HepG2 (cell line): Measurements from ENCODE around the gene TCAP. TPM values are rescaled to one million over a fixed set of nuclear protein-coding genes. Genes with fewer than 3 reads are reported as not detected.

Experiments
- ARNT ChIP-seq: fragments of 450-650 bp; IDR thresholded peaks from 2 replicates; pipeline ENCODE4 v1.6.1; 2017
- HNRNPL ChIP-seq: fragments of 200-400 bp; formaldehyde crosslinking; IDR thresholded peaks from 2 replicates; pipeline ENCODE4 v1.6.1; 2017; ENCODE audit warnings: mild to moderate bottlenecking, low read depth, low read length
- HOXD1 ChIP-seq: sonication (generic); formaldehyde crosslinking; IDR thresholded peaks from 2 replicates; pipeline ENCODE4 v1.5.0; 2020; ENCODE audit warnings: missing genetic modification reagents
- IKZF1 ChIP-seq: fragments of 450-650 bp; IDR thresholded peaks from 2 replicates; pipeline ENCODE4 v1.7.1; 2016
- MAFF ChIP-seq: IDR thresholded peaks from 2 replicates; pipeline ENCODE4 v1.6.1; 2011; ENCODE audit warnings: low read depth, low read length, improper control_type of control experiment
- MXD4 ChIP-seq: IDR thresholded peaks from 2 replicates; pipeline ENCODE4 v1.6.1; 2016; ENCODE audit warnings: mild to moderate bottlenecking, missing biosample characterization, missing genetic modification reagents
- PAF1 ChIP-seq: IDR thresholded peaks from 2 replicates; pipeline ENCODE4 v1.6.1; 2016; ENCODE audit warnings: missing genetic modification reagents, missing compliant biosample characterization
- RCOR2 ChIP-seq: IDR thresholded peaks from 2 replicates; pipeline ENCODE4 v1.6.1; 2016; ENCODE audit warnings: missing biosample characterization, missing genetic modification reagents
- SNAI1 ChIP-seq: sonication (generic); formaldehyde crosslinking; IDR thresholded peaks from 2 replicates; pipeline ENCODE4 v1.5.0; 2020; ENCODE audit warnings: mild to moderate bottlenecking, missing genetic modification reagents, borderline replicate concordance
- THAP8 ChIP-seq: sonication (generic); formaldehyde crosslinking; IDR thresholded peaks from 2 replicates; pipeline ENCODE4 v1.5.1; 2020; ENCODE audit warnings: missing genetic modification reagents, mild to moderate bottlenecking, borderline replicate concordance
- TSC22D2 ChIP-seq: sonication (generic); formaldehyde crosslinking; IDR thresholded peaks from 2 replicates; pipeline ENCODE4 v1.5.1; 2020; ENCODE audit warnings: missing genetic modification reagents, mild to moderate bottlenecking, borderline replicate concordance
- ZFP37 ChIP-seq: sonication (generic); formaldehyde crosslinking; IDR thresholded peaks from 2 replicates; pipeline ENCODE4 v1.4.0; 2020; ENCODE audit warnings: missing genetic modification reagents, borderline replicate concordance
- ZFX ChIP-seq: sonication (generic); formaldehyde crosslinking; IDR thresholded peaks from 2 replicates; pipeline ENCODE4 v1.4.0; 2020; ENCODE audit warnings: mild to moderate bottlenecking, low read depth, missing genetic modification reagents, moderate library complexity
- ZFY ChIP-seq: sonication (generic); formaldehyde crosslinking; IDR thresholded peaks from 2 replicates; pipeline ENCODE4 v1.4.0; 2020; ENCODE audit warnings: missing genetic modification reagents
- ZNF432 ChIP-seq: sonication (generic); formaldehyde crosslinking; IDR thresholded peaks from 2 replicates; pipeline ENCODE4 v1.5.0; 2020; ENCODE audit warnings: missing genetic modification reagents, mild to moderate bottlenecking, borderline replicate concordance
- ZNF569 ChIP-seq: sonication (generic); formaldehyde crosslinking; IDR thresholded peaks from 2 replicates; pipeline ENCODE4 v1.5.0; 2020; ENCODE audit warnings: mild to moderate bottlenecking, missing genetic modification reagents, moderate library complexity, borderline replicate concordance
- ZNF703 ChIP-seq: sonication (generic); formaldehyde crosslinking; IDR thresholded peaks from 2 replicates; pipeline ENCODE4 v1.5.1; 2020; ENCODE audit warnings: missing genetic modification reagents, mild to moderate bottlenecking, moderate library complexity, borderline replicate concordance
- ZNF776 ChIP-seq: sonication (generic); formaldehyde crosslinking; IDR thresholded peaks from 2 replicates; pipeline ENCODE4 v1.4.0; 2020; ENCODE audit warnings: mild to moderate bottlenecking, missing genetic modification reagents
- ZNF800 ChIP-seq: sonication (generic); formaldehyde crosslinking; IDR thresholded peaks from 2 replicates; pipeline ENCODE4 v1.4.0; 2020; ENCODE audit warnings: missing genetic modification reagents
- polyA plus RNA-seq, 8 experiments: library from polyadenylated mRNA; depleted of rRNA in 3 of 8; stranded (reverse) in 7 of 8; unstranded in 1 of 8; fragments of >200 nt; fragmentation: Illumina TruSeq in 4 of 8; extraction: Trizol in 4 of 8; gene quantifications; 2 replicates each; pipeline versions ENCODE4 v1.2.1 to v1.2.3, GENCODE V29; 2011 to 2016; ENCODE audit warnings: low read depth in 4 of 8, missing spikeins in 1 of 8, mixed read lengths in 1 of 8; ENCODE audit not compliant: insufficient read depth in 1 of 8
- total RNA-seq, 5 experiments: library from RNA; depleted of rRNA; stranded (reverse); fragments of >200 nt; fragmentation: Illumina TruSeq; extraction: Trizol; gene quantifications; 2 replicates each; pipeline ENCODE4 v1.2.3, GENCODE V29; 2016; ENCODE audit warnings: low read depth in 1 of 5
- TF ChIP-seq, protein P1 (sequence below): sonication (generic); formaldehyde crosslinking; IDR thresholded peaks from 2 replicates; pipeline ENCODE4 v1.5.1; 2020; ENCODE audit warnings: mild to moderate bottlenecking, missing genetic modification reagents, moderate library complexity
- TF ChIP-seq, protein P2 (sequence below): sonication (generic); formaldehyde crosslinking; IDR thresholded peaks from 2 replicates; pipeline ENCODE4 v1.9.0; 2022; ENCODE audit warnings: low read depth, missing genetic modification reagents

The TCAP gene
- total and polyA plus RNA-seq, 2 of the 13 experiments (the other 11 are each of a cell fraction or from before 2014, with no cell fraction given) = 0.24 to 0.65 TPM

DNA sequence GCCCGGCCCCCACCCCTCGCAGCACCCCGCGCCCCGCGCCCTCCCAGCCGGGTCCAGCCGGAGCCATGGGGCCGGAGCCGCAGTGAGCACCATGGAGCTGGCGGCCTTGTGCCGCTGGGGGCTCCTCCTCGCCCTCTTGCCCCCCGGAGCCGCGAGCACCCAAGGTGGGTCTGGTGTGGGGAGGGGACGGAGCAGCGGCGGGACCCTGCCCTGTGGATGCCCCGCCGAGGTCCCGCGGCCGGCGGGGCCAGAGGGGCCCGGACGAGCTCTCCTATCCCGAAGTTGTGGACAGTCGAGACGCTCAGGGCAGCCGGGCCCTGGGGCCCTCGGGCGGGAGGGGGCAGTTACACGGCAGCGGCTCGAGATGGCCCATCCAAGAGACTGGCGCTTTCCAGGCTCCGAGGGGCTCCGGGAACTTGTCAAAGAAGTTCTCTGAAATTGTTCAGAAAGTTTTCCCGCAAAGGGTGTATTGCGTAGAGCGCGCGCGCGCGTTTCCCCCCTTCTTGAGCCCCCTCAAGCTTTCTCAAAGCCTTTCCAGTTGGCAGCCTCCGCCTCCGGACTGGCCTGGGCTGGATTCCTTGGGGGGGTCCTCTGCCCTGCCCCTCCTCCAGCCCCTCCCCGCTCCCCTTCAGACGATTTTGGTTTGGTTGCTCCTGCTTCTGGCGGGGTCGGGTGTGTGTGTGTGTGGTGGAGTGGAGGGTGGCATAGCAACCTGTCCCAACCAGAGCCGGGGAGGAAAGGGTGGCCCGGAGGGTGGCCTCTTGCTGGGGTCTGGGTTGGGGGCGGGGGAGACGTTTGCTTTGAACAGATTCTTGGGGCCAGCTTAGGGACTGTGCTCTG, 35.2 kb downstream of the TCAP start (continued):
- TF ChIP-seq THAP8 (CRISPR knock-in tag) = no peak
- no peak for TF ChIP-seq IKZF1
- 0 out of 2 replicates have a peak, but pooled peaks have one; percentile 41 for TF ChIP-seq HNRNPL
- no peak for TF ChIP-seq ZFP37 (CRISPR knock-in tag)
- TF ChIP-seq ZNF776 (CRISPR knock-in tag) = 0 out of 2 replicates have a peak, but pooled peaks have one; percentile 59
- TF ChIP-seq ZFX (CRISPR knock-in tag) = peak; percentile 68
- TF ChIP-seq ZNF703 (CRISPR knock-in tag) = no peak
- 0 out of 2 replicates have a peak, but pooled peaks have one; percentile 43 for TF ChIP-seq ZNF569 (CRISPR knock-in tag)
- 0 out of 2 replicates have a peak, but pooled peaks have one; percentile 47 for TF ChIP-seq ZNF800
- TF ChIP-seq HOXD1 = peak; percentile 69; the same call in 1 of the 2 replicates
- TF ChIP-seq PAF1 (CRISPR knock-in tag) = no peak
- no peak for TF ChIP-seq ZNF432 (CRISPR knock-in tag)
- TF ChIP-seq MAFF = no peak
- TF ChIP-seq ZFY = peak; percentile 67
- TF ChIP-seq, protein P1, sequence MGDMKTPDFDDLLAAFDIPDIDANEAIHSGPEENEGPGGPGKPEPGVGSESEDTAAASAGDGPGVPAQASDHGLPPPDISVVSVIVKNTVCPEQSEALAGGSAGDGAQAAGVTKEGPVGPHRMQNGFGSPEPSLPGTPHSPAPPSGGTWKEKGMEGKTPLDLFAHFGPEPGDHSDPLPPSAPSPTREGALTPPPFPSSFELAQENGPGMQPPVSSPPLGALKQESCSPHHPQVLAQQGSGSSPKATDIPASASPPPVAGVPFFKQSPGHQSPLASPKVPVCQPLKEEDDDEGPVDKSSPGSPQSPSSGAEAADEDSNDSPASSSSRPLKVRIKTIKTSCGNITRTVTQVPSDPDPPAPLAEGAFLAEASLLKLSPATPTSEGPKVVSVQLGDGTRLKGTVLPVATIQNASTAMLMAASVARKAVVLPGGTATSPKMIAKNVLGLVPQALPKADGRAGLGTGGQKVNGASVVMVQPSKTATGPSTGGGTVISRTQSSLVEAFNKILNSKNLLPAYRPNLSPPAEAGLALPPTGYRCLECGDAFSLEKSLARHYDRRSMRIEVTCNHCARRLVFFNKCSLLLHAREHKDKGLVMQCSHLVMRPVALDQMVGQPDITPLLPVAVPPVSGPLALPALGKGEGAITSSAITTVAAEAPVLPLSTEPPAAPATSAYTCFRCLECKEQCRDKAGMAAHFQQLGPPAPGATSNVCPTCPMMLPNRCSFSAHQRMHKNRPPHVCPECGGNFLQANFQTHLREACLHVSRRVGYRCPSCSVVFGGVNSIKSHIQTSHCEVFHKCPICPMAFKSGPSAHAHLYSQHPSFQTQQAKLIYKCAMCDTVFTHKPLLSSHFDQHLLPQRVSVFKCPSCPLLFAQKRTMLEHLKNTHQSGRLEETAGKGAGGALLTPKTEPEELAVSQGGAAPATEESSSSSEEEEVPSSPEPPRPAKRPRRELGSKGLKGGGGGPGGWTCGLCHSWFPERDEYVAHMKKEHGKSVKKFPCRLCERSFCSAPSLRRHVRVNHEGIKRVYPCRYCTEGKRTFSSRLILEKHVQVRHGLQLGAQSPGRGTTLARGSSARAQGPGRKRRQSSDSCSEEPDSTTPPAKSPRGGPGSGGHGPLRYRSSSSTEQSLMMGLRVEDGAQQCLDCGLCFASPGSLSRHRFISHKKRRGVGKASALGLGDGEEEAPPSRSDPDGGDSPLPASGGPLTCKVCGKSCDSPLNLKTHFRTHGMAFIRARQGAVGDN (CRISPR knock-in tag) = peak; percentile 72; the same call in 1 of the 2 replicates
- no peak for TF ChIP-seq SNAI1 (CRISPR knock-in tag)
- TF ChIP-seq ARNT = no peak
- no peak for TF ChIP-seq TSC22D2 (CRISPR knock-in tag)
- TF ChIP-seq MXD4 (CRISPR knock-in tag) = peak; percentile 41; the same call in 1 of the 2 replicates
- TF ChIP-seq RCOR2 (CRISPR knock-in tag) = no peak
- TF ChIP-seq, protein P2, sequence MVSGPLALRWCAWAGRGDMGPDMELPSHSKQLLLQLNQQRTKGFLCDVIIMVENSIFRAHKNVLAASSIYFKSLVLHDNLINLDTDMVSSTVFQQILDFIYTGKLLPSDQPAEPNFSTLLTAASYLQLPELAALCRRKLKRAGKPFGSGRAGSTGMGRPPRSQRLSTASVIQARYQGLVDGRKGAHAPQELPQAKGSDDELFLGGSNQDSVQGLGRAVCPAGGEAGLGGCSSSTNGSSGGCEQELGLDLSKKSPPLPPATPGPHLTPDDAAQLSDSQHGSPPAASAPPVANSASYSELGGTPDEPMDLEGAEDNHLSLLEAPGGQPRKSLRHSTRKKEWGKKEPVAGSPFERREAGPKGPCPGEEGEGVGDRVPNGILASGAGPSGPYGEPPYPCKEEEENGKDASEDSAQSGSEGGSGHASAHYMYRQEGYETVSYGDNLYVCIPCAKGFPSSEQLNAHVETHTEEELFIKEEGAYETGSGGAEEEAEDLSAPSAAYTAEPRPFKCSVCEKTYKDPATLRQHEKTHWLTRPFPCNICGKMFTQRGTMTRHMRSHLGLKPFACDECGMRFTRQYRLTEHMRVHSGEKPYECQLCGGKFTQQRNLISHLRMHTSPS = no peak
